Ovary (tissue), 9 donors: ENCODE data around the gene PODNL1. TPM values are rescaled to one million over a fixed set of nuclear protein-coding genes. Genes with fewer than 3 reads are reported as not detected.
"Not testable (repeated sequence)": the region's sequence is repeated elsewhere in the genome, so short reads cannot be mapped to it uniquely, and the experiment has no call there.

Experiments
- DNase-seq, 5 donors: peaks; one replicate each; pipeline ENCODE4 v3.0.0-alpha.2; 2019 to 2020
- H3K27ac ChIP-seq, 2 donors: fragments of 200-600 bp; one replicate each; pipeline versions ENCODE4 v1.5.1 to v1.8.0; 2019 to 2022
- H3K27me3 ChIP-seq: fragments of 200-600 bp; one replicate; pipeline ENCODE4 v1.8.0; 2022
- H3K36me3 ChIP-seq: fragments of 200-600 bp; sonication (generic); one replicate; pipeline ENCODE4 v1.5.1; 2019
- H3K4me1 ChIP-seq: one replicate; pipeline ENCODE4 v1.8.1; 2013; ENCODE audit warnings: mild to moderate bottlenecking, moderate library complexity; ENCODE audit not compliant: insufficient read depth
- H3K4me3 ChIP-seq: fragments of 200-600 bp; sonication (generic); one replicate; pipeline ENCODE4 v1.5.1; 2017
- H3K9me3 ChIP-seq, 2 donors: fragments of 200-600 bp in 1 of 2; sonication (generic) in 1 of 2; one replicate each; pipeline versions ENCODE4 v1.5.1 to v1.8.1; 2013 to 2019; ENCODE audit warnings: mild to moderate bottlenecking in 1 of 2, moderate library complexity in 1 of 2
- EP300 ChIP-seq: sonication (generic); formaldehyde crosslinking; IDR thresholded peaks from one replicate; pipeline ENCODE4 v1.6.1; 2017; ENCODE audit warnings: antibody characterized with exemption
- POLR2A ChIP-seq: fragments of 450-650 bp; IDR thresholded peaks from one replicate; pipeline ENCODE4 v1.6.1; 2017; ENCODE audit warnings: antibody characterized with exemption, mild to moderate bottlenecking, moderate library complexity
- WGBS, 3 donors: extraction: QIAGEN DNeasy Blood & Tissue Kit in 1 of 3; methylation state at CpG; one replicate each; pipeline versions ENCODE4 v1.1.5 to v1.1.7; 2013 to 2017; 5-methylcytosine and 5-hydroxymethylcytosine counted together
- intact Hi-C, 4 donors: fragments of 100-400 bp; cut with DNase I; formaldehyde crosslinking; loops; one replicate each; pipeline versions ENCODE4 v1.11.0 to v1.15.1; 2022 to 2023
- polyA plus RNA-seq, 2 donors: library from polyadenylated mRNA; stranded (reverse); fragments of 200-250 nt in 1 of 2; fragments of 350-450 nt in 1 of 2; fragmentation: Illumina TruSeq in 1 of 2; extraction: RNeasy Lipid Tissue Mini Kit (QIAGEN cat#74804) in 1 of 2; gene quantifications; one replicate each; pipeline ENCODE4 v1.2.3, GENCODE V29; 2013 to 2014
- total RNA-seq, 7 donors: library from RNA; depleted of rRNA in 2 of 7; stranded (reverse); fragments of >200 nt in 2 of 7; fragmentation: NEBNext Ultra II Directional in 3 of 7; extraction: Animal tissue kit (Norgen Biotek cat#: 25700) in 3 of 7; gene quantifications; one replicate each; pipeline versions ENCODE4 v1.1.0 to v1.2.4, GENCODE V29; 2016 to 2023
- TF ChIP-seq, protein P1 (sequence below), 3 donors: fragments of 450-650 bp in 2 of 3; fragments of 200-600 bp in 1 of 3; IDR thresholded peaks; one replicate each; pipeline versions ENCODE4 v1.5.1 to v1.8.0; 2016 to 2022; ENCODE audit warnings: antibody characterized with exemption in 3 of 3, mild to moderate bottlenecking in 1 of 3
- donor health status: DM: no; HTN: no; CAD: no; lungs with moderate emphysema.
- donor health status: DM: no; HTN: no; CAD: no.
- donor health status: Bipolar disorder and iron deficiency.
- donor health status: DM: yes; HTN: yes; CAD: no.
- donor health status: DM: no; HTN: no; CAD: no.
- donor health status: DM: yes; HTN: yes; CAD: no.

Gene PODNL1
- total and polyA plus RNA-seq, 9 donors, result 0.48 to 3.8 (median 1.4) TPM

DNA sequence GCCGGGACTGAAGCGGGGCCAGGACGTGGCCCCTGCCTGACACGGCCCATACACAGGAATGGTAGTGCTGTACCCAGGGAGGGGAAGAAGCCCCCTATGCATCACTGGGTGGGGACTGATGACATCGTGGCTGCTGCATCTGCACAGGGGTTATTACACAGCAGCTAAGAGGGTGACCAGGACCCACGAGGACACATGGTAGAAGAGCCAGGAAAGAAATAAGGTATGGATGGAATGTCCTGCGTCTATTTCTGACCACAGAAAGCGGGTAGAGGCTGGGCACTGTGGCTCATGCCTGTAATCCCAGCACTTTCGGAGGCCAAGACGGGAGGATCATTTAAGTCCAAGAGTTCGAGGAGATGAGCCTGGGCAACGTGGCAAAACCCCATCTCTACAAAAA lies 38.2 kb upstream of the PODNL1 start:
- intact Hi-C loops, result no loop called here
- 84 to 90% (median 88%) methylated on average over 12 of the region's 12 CpGs for WGBS, 3 donors
- Histone ChIP-seq H3K27me3 (no peaks in the 10 kb centered on the region), H3K27ac (no peak overlapping the region), H3K4me3 (no peak overlapping the region), H3K4me1 (peaks cover 5% of the 10 kb centered on the region), H3K9me3 (no peaks in the 10 kb centered on the region), H3K36me3 (no peaks in the 10 kb centered on the region)
- no peak for DNase-seq
- TF ChIP-seq, protein P1, sequence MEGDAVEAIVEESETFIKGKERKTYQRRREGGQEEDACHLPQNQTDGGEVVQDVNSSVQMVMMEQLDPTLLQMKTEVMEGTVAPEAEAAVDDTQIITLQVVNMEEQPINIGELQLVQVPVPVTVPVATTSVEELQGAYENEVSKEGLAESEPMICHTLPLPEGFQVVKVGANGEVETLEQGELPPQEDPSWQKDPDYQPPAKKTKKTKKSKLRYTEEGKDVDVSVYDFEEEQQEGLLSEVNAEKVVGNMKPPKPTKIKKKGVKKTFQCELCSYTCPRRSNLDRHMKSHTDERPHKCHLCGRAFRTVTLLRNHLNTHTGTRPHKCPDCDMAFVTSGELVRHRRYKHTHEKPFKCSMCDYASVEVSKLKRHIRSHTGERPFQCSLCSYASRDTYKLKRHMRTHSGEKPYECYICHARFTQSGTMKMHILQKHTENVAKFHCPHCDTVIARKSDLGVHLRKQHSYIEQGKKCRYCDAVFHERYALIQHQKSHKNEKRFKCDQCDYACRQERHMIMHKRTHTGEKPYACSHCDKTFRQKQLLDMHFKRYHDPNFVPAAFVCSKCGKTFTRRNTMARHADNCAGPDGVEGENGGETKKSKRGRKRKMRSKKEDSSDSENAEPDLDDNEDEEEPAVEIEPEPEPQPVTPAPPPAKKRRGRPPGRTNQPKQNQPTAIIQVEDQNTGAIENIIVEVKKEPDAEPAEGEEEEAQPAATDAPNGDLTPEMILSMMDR (IDR thresholded peaks at IDR 0.05), result no peak
- TF ChIP-seq EP300, result no peak
- TF ChIP-seq POLR2A, result no peak

DNA sequence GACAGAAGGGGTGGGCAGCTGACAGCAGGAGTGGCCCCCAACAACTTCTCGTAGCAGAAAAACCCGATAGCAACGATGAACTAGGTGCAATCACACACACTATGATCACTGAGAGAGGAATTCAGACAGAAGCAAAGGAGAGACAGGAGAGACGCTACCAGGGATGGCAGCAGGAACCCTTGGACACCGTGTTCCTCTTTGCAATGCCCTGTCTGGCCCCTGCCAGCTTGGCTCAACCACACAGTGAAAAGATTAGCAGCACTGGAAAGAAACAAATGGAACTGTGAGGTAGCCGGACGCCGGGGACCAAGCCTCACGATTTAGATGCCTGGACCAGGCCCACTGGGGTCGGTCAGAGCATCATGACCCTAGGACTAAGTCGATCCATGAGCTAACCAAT lies 37.7 kb upstream of the PODNL1 start:
- TF ChIP-seq EP300, result no peak
- H3K27ac ChIP-seq, result no peak overlapping the region
- no peaks in the 10 kb centered on the region for H3K36me3 ChIP-seq
- DNase-seq, result no peak
- intact Hi-C loops, result no loop called here
- H3K4me1 ChIP-seq, result peaks cover 5% of the 10 kb centered on the region
- no peak overlapping the region for H3K4me3 ChIP-seq
- no peaks in the 10 kb centered on the region for H3K9me3 ChIP-seq
- H3K27me3 ChIP-seq, result no peaks in the 10 kb centered on the region
- 81 to 88% (median 85%) methylated on average over 11 of the region's 11 CpGs for whole genome bisulfite sequencing, 3 donors

DNA sequence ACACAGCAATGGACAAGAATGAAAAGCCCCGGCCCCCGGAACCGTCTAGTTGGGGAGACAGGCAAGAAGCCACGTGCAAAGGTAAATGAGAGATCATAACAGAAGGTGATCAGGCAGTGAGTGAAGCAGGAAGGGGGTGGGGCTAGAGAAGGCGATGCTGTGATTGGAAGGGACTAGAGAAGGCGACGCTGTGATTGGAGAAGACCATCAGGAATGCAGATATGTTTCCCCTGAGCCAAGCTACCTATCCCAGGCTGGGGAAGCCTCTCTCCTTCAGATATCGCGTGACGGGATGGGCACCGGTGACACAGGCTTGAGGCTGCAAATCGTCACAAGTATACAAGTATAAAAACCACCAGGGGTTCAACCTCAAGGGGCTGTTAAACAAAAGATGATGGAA lies 35.9 kb upstream of the PODNL1 start:
- Histone ChIP-seq H3K27ac (no peak overlapping the region), H3K27me3 (no peaks in the 10 kb centered on the region), H3K9me3 (no peaks in the 10 kb centered on the region), H3K4me3 (no peak overlapping the region), H3K36me3 (no peaks in the 10 kb centered on the region), H3K4me1 (no peaks in the 10 kb centered on the region)
- intact Hi-C loops, result no loop called here
- TF ChIP-seq POLR2A (no peak), EP300 (no peak)
- TF ChIP-seq, protein P1 (IDR thresholded peaks at IDR 0.05), result no peak
- WGBS, 3 donors, result 50 to 59% (median 58%) methylated on average over 12 of the region's 12 CpGs
- no peak for DNase-seq

DNA sequence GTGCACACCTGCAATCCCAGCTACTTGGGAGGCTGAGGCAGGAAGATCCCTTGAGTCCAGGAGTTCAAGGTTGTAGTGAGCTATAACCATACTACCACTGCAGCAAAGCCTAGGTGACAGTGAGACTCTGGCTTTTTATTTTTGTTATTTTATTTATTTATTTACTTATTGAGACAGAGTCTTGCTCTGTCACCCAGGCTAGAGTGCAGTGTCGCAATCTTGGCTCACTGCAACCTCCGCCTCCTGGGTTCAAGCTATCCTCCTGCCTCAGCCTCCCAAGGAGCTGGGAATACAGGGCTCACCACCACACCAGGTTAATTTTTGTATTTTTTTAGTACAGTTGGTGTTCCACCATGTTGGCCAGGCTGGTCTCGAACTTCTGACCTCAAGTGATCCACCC lies 35.3 kb upstream of the PODNL1 start:
- H3K27ac ChIP-seq, DNase-seq, H3K4me1 ChIP-seq, H3K27me3 ChIP-seq, H3K4me3 ChIP-seq, H3K9me3 ChIP-seq, intact Hi-C loops, H3K36me3 ChIP-seq: not testable (repeated sequence)
- WGBS, 3 donors, result 96 to 100% (median 97%) methylated on average over 3 of the region's 3 CpGs

DNA sequence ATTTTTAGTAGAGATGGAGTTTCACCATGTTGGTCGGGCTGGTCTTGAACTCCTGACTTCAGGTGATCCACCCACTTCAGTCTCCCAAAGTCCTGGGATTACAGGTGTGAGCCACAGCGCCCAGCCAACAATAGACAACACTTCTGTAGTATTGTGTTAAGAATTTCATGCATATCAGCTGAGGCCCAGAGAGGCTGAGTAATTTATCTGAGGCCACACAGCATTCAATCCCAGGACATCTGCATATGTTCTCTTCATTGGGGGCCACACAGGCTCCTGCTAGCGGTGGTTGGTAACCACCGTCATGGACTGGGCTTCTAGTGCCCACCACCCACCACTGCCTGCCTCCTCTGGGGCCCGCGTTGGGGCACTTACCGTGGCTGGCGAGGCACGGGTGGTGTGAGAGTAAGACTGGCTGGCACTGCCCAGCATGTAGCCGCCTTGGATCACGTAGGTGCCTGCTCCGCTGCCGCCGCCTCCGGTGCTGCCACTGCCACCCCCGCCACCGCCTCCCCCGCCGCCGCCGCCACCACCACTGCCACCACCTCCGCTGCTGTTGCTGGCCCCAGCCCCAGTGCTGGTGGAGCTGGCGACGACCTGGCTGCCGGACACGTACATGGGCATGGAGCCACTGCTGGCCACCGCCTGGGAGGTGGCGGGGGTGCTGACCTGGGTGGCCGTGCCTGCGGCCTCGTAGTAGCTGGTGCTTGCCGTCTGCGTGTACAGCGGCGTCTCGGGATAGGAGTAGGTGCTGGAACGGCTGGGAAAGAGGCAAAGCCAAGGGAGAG lies 34.3 kb upstream of the PODNL1 start:
- Histone ChIP-seq H3K27me3 (no peaks in the 10 kb centered on the region), H3K36me3 (no peaks in the 10 kb centered on the region), H3K27ac (no peak overlapping the region), H3K4me3 (no peak overlapping the region), H3K9me3 (no peaks in the 10 kb centered on the region), H3K4me1 (no peaks in the 10 kb centered on the region)
- 90 to 94% (median 91%) methylated on average over 37 of the region's 37 CpGs for WGBS, 3 donors
- intact Hi-C loops, result no loop called here
- DNase-seq, result no peak
- TF ChIP-seq EP300 (no peak), POLR2A (no peak)
- TF ChIP-seq, protein P1 (IDR thresholded peaks at IDR 0.05), result no peak

DNA sequence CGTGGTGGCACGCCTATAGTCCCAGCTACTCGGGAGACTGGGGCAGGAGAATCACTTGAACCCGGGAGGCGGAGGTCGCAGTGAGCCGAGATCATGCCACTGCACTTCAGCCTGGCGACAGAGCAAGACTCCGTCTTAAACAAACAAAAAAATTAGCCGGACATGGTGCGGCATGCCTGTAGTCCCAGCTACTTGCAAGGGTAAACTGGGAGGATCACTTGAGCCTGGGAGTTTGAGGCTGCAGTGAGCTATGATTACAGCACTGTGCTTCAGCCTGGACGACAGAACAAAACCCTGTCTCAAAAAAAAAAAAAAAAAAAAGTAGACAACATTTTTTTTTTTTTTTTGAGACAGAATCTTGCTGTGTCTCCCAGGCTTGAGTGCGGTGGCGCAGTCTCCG lies 33.7 kb upstream of the PODNL1 start:
- DNase-seq, H3K4me1 ChIP-seq, H3K27ac ChIP-seq, H3K27me3 ChIP-seq, intact Hi-C loops, H3K4me3 ChIP-seq, H3K36me3 ChIP-seq, H3K9me3 ChIP-seq: not testable (repeated sequence)
- WGBS, 3 donors, result 88 to 90% (median 89%) methylated on average over 15 of the region's 15 CpGs
